Suprapubic skin (tissue), 4 donors: ENCODE results near the gene CASQ1.

ENCODE experiments used
- CTCF ChIP-seq, 2 donors: fragments of 200-600 bp in 1 of 2; fragments of 450-650 bp in 1 of 2; sonication (generic) in 1 of 2; IDR thresholded peaks; one replicate each; pipeline ENCODE4 v1.5.1; 2016 to 2019; ENCODE audit warnings: antibody characterized with exemption in 2 of 2, mild to moderate bottlenecking in 1 of 2, moderate library complexity in 1 of 2
- EP300 ChIP-seq: sonication (generic); formaldehyde crosslinking; IDR thresholded peaks from one replicate; pipeline ENCODE4 v1.6.1; 2017; ENCODE audit warnings: antibody characterized with exemption
- POLR2A ChIP-seq, 2 donors: fragments of 450-650 bp; IDR thresholded peaks; one replicate each; pipeline ENCODE4 v1.6.1; 2017; ENCODE audit warnings: antibody characterized with exemption in 2 of 2, mild to moderate bottlenecking in 2 of 2, moderate library complexity in 2 of 2
- POLR2AphosphoS5 ChIP-seq, 3 donors: sonication (generic); formaldehyde crosslinking; IDR thresholded peaks; one replicate each; pipeline ENCODE4 v1.6.1; 2017; ENCODE audit warnings: antibody characterized with exemption in 3 of 3

DNA sequence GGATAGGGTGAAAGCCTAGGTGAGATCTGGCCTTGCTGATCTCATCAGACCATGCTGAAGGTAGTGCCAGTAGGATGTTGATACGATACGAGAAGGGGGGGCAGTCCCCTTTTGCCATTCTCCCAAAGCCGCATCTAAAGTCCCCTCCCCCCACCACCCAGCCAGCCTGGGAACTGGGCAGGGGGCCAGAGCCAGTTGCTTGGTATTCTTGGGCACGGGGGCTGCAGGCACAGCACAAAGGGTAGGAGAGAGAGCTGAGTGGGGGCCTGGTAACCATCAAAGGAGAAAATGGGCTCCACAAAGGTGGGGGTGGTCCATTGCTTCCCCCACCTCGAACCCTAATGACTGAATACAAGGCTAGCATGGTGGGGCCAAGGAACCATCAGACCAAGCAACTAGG, 20.2 kb downstream of the CASQ1 start:
- TF ChIP-seq CTCF (IDR thresholded peaks at IDR 0.05) (no peak), POLR2A (IDR thresholded peaks at IDR 0.05) (no peak), EP300 (no peak), POLR2AphosphoS5 (IDR thresholded peaks at IDR 0.05) (no peak)
